GM12878 (cell line): ENCODE measurements around the gene HNRNPAB. TPM values are rescaled to one million over a fixed set of nuclear protein-coding genes. Genes with fewer than 3 reads are reported as not detected.

Experiments
- CHD1 ChIP-seq: IDR thresholded peaks from 2 replicates; pipeline ENCODE4 v1.6.1; 2012; ENCODE audit warnings: low read depth, low read length, improper control_type of control experiment
- CREB1 ChIP-seq: IDR thresholded peaks from 2 replicates; pipeline ENCODE4 v1.6.1; 2012; ENCODE audit warnings: low read depth, mild to moderate bottlenecking, inconsistent platforms
- DPF2 ChIP-seq: fragments of 450-650 bp; IDR thresholded peaks from 2 replicates; pipeline ENCODE4 v1.6.1; 2017; ENCODE audit warnings: mild to moderate bottlenecking
- FOS ChIP-seq: IDR thresholded peaks from 3 replicates; pipeline ENCODE4 v1.6.1; 2011; ENCODE audit warnings: borderline replicate concordance; ENCODE audit not compliant: insufficient read length; ENCODE audit errors: extremely low read depth
- GATAD2B ChIP-seq: fragments of 450-650 bp; conservative IDR thresholded peaks from 2 replicates; pipeline ENCODE4 v1.6.1; 2017; ENCODE audit warnings: low read depth, mild to moderate bottlenecking, moderate library complexity
- HCFC1 ChIP-seq: fragments of 150-350 bp; IDR thresholded peaks from 2 replicates; pipeline ENCODE4 v1.6.1; 2014; ENCODE audit warnings: low read length
- IKZF2 ChIP-seq, 2 experiments: fragments of 450-650 bp; IDR thresholded peaks; 2 replicates each; pipeline ENCODE4 v1.6.1; 2017; ENCODE audit warnings: mild to moderate bottlenecking in 2 of 2, moderate library complexity in 2 of 2
- KDM1A ChIP-seq: fragments of 200-600 bp; sonication (generic); IDR thresholded peaks from 2 replicates; pipeline ENCODE4 v1.6.1; 2016; ENCODE audit warnings: borderline replicate concordance
- MXI1 ChIP-seq: fragments of 150-350 bp; IDR thresholded peaks from 2 replicates; pipeline ENCODE4 v1.6.1; 2011; ENCODE audit warnings: low read depth, mild to moderate bottlenecking, inconsistent platforms, low read length, improper control_type of control experiment
- NFIC ChIP-seq: IDR thresholded peaks from 2 replicates; pipeline ENCODE4 v1.6.1; 2012; ENCODE audit warnings: low read depth, mild to moderate bottlenecking, inconsistent platforms, low read length, moderate library complexity
- RB1 ChIP-seq: fragments of 450-650 bp; formaldehyde crosslinking; IDR thresholded peaks from 2 replicates; pipeline ENCODE4 v1.6.1; 2017; ENCODE audit warnings: mild to moderate bottlenecking, borderline replicate concordance
- SMAD5 ChIP-seq: IDR thresholded peaks from 2 replicates; pipeline ENCODE4 v1.6.1; 2016; ENCODE audit warnings: antibody characterized with exemption, low read depth
- STAT1 ChIP-seq: fragments of 450-650 bp; conservative IDR thresholded peaks from 2 replicates; pipeline ENCODE4 v1.6.1; 2014; ENCODE audit warnings: antibody characterized with exemption, mild to moderate bottlenecking
- TARDBP ChIP-seq: IDR thresholded peaks from 2 replicates; pipeline ENCODE4 v1.6.1; 2016; ENCODE audit warnings: borderline replicate concordance
- WRNIP1 ChIP-seq: IDR thresholded peaks from 2 replicates; pipeline ENCODE4 v1.6.1; 2011; ENCODE audit warnings: low read depth, low read length, improper control_type of control experiment, borderline replicate concordance
- YBX1 ChIP-seq: fragments of 450-650 bp; IDR thresholded peaks from 2 replicates; pipeline ENCODE4 v1.6.1; 2016; ENCODE audit warnings: antibody characterized with exemption
- ZNF24 ChIP-seq: fragments of 450-650 bp; IDR thresholded peaks from 2 replicates; pipeline ENCODE4 v1.6.1; 2017; ENCODE audit warnings: antibody characterized with exemption, mild to moderate bottlenecking
- ZNF384 ChIP-seq: IDR thresholded peaks from 2 replicates; pipeline ENCODE4 v1.6.1; 2012; ENCODE audit warnings: low read depth, mild to moderate bottlenecking, low read length, improper control_type of control experiment, borderline replicate concordance
- polyA plus RNA-seq, 11 experiments: library from polyadenylated mRNA; depleted of rRNA in 4 of 11; unstranded in 6 of 11; stranded (reverse) in 5 of 11; fragments of >200 nt; fragmentation: Nextera tagmentation in 4 of 11; fragmentation: Illumina TruSeq in 1 of 11; extraction: Ambion mirVana in 4 of 11; extraction: Trizol in 1 of 11; gene quantifications; 1 replicate in 1 of 11; 2 replicates in 10 of 11; pipeline versions ENCODE4 v1.2.1 to v1.2.3, GENCODE V29; 2011 to 2016; ENCODE audit warnings: inconsistent platforms in 2 of 11, missing spikeins in 2 of 11, low read depth in 1 of 11
- total RNA-seq, 4 experiments: library from RNA; depleted of rRNA in 3 of 4; stranded (reverse); fragments of >200 nt in 3 of 4; fragmentation: Illumina TruSeq in 1 of 4; extraction: Trizol in 1 of 4; gene quantifications; 2 replicates each; pipeline versions ENCODE4 v1.2.1 to v1.2.3, GENCODE V29; 2013 to 2021
- TF ChIP-seq, protein P1 (sequence below): fragments of 450-650 bp; IDR thresholded peaks from 2 replicates; pipeline ENCODE4 v1.6.1; 2017; ENCODE audit warnings: mild to moderate bottlenecking, moderate library complexity
- TF ChIP-seq, protein P2 (sequence below): fragments of 450-650 bp; formaldehyde crosslinking; IDR thresholded peaks from 2 replicates; pipeline ENCODE4 v1.4.0; 2022; ENCODE audit warnings: mild to moderate bottlenecking, moderate library complexity

The HNRNPAB gene
- total and polyA plus RNA-seq, 10 of the 15 experiments (the other 5 are each of a cell fraction or from before 2014, with no cell fraction given): 42.3 to 330 (median 230) TPM

DNA sequence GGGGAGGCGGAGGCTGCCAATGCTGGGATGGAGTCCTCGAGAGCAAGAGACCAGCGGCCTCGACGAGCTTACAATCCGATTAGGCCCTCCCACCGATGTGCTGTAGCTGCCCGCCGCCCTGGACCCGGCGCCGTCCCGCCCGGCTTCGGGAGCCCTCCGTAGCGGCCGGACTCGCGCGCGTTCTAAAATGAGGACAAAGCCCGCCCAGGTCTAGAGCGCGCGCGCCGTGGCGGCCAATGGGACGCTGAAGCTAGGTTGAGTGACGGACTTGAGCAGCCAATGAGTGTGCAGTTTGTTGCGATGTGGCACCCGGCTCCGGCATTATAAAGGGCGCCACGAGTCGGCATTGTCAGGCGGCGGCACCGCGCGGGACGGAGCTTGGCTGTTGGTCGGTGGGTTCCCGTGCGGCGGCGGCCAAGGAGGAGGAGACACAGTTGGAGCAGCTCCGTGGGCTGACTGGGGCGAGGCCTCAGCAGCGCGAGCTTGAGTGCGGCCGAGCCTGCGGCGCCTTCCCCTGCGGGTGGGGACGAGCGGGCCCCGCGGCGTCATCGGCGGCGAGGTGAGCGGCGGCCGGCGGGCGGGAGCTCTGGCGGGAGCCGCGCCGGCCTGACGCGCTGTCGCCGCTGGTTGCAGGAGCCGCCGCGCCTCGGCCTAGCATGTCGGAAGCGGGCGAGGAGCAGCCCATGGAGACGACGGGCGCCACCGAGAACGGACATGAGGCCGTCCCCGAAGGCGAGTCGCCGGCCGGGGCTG, at the start of gene HNRNPAB (continued):
- TF ChIP-seq, protein P1, sequence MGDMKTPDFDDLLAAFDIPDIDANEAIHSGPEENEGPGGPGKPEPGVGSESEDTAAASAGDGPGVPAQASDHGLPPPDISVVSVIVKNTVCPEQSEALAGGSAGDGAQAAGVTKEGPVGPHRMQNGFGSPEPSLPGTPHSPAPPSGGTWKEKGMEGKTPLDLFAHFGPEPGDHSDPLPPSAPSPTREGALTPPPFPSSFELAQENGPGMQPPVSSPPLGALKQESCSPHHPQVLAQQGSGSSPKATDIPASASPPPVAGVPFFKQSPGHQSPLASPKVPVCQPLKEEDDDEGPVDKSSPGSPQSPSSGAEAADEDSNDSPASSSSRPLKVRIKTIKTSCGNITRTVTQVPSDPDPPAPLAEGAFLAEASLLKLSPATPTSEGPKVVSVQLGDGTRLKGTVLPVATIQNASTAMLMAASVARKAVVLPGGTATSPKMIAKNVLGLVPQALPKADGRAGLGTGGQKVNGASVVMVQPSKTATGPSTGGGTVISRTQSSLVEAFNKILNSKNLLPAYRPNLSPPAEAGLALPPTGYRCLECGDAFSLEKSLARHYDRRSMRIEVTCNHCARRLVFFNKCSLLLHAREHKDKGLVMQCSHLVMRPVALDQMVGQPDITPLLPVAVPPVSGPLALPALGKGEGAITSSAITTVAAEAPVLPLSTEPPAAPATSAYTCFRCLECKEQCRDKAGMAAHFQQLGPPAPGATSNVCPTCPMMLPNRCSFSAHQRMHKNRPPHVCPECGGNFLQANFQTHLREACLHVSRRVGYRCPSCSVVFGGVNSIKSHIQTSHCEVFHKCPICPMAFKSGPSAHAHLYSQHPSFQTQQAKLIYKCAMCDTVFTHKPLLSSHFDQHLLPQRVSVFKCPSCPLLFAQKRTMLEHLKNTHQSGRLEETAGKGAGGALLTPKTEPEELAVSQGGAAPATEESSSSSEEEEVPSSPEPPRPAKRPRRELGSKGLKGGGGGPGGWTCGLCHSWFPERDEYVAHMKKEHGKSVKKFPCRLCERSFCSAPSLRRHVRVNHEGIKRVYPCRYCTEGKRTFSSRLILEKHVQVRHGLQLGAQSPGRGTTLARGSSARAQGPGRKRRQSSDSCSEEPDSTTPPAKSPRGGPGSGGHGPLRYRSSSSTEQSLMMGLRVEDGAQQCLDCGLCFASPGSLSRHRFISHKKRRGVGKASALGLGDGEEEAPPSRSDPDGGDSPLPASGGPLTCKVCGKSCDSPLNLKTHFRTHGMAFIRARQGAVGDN: peak; percentile 43; the same call in 1 of the 2 replicates
- TF ChIP-seq DPF2 (peak; percentile 98), YBX1 (no peak), STAT1 (0 out of 2 replicates have a peak, but pooled peaks have one; percentile 51), CREB1 (peak; percentile 58; the same call in 1 of the 2 replicates), SMAD5 (peak; percentile 98), WRNIP1 (no peak), ZNF384 (no peak), IKZF2 (IDR thresholded peaks at IDR 0.05) (peak in 1 of 2 experiments; percentile 27; a peak in 1 of 4 replicates), GATAD2B (peak; percentile 40), RB1 (peak; percentile 98), KDM1A (no peak), NFIC (no peak), CHD1 (no peak; the same call in 1 of the 2 replicates), TARDBP (no peak), MXI1 (peak; percentile 97), ZNF24 (no peak), HCFC1 (peak; percentile 61), FOS (peak; percentile 82)
- TF ChIP-seq, protein P2, sequence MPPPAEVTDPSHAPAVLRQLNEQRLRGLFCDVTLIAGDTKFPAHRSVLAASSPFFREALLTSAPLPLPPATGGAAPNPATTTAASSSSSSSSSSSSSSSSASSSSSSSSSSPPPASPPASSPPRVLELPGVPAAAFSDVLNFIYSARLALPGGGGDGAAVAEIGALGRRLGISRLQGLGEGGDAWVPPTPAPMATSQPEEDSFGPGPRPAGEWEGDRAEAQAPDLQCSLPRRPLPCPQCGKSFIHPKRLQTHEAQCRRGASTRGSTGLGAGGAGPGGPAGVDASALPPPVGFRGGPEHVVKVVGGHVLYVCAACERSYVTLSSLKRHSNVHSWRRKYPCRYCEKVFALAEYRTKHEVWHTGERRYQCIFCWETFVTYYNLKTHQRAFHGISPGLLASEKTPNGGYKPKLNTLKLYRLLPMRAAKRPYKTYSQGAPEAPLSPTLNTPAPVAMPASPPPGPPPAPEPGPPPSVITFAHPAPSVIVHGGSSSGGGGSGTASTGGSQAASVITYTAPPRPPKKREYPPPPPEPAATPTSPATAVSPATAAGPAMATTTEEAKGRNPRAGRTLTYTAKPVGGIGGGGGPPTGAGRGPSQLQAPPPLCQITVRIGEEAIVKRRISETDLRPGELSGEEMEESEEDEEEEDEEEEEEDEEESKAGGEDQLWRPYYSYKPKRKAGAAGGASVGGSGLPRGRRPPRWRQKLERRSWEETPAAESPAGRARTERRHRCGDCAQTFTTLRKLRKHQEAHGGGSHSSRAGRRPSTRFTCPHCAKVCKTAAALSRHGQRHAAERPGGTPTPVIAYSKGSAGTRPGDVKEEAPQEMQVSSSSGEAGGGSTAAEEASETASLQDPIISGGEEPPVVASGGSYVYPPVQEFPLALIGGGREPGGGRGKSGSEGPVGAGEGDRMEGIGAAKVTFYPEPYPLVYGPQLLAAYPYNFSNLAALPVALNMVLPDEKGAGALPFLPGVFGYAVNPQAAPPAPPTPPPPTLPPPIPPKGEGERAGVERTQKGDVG: no peak
